AG04449 (cell line): Measurements from ENCODE around the gene PDE11A.

ENCODE experiments used
- CTCF ChIA-PET: fragments of 350-600 bp; formaldehyde crosslinking; extraction: SDS; loops from one replicate; lab custom pipeline; 2021; ENCODE audit warnings: antibody characterized with exemption; lab: Yijun Ruan, JAX
- POLR2A ChIA-PET: fragments of 400-600, 350-600 bp; formaldehyde crosslinking; extraction: SDS; loops from one replicate; lab custom pipeline; 2020; ENCODE audit warnings: antibody characterized with exemption, inconsistent platforms; lab: Yijun Ruan, JAX
- DNase-seq: peaks from one replicate; pipeline ENCODE4 v3.0.0-alpha.2; 2010; ENCODE audit warnings: low read depth, low spot score
- H3K4me3 ChIP-seq: 2 replicates; pipeline ENCODE4 v1.5.1; 2011; ENCODE audit warnings: low read depth, mild to moderate bottlenecking, control low read depth, low read length
- TF ChIP-seq, protein P1 (sequence below): IDR thresholded peaks from one replicate; pipeline ENCODE4 v1.5.1; 2011; ENCODE audit warnings: mild to moderate bottlenecking, moderate library complexity, low read length, control low read depth, inconsistent platforms; ENCODE audit not compliant: insufficient read depth; ENCODE audit errors: missing control alignments

Gene PDE11A

DNA sequence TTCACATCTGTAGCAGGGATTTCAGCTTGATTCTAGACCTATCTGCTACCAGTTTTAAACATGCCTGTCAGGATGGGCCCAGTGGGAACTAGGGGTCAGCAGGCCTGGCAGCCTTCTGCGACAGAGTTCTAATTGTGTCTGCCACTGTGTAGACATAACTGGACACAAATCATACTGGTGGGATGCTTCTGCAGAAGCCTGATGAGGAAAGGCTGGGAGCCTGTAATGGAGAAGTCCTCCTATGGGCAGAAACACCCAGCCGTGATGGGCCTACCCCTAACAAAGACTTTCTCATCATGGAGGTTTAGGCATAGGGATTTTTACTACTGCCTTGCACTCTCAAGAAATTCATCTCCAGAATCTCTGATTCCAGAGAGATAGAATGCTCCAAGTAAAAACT lies 166.9 kb downstream of the PDE11A start:
- POLR2A ChIA-PET, result no interaction called here
- no peak for DNase-seq
- CTCF ChIA-PET, result interaction anchor here (1.0 to 1.8 kb wide), 8 partner anchors 9 to 163 kb away, joined by 3 to 6 read pairs (median 3); no protein-coding TSS in a partner anchor
- no peak overlapping the region for H3K4me3 ChIP-seq
- TF ChIP-seq, protein P1, sequence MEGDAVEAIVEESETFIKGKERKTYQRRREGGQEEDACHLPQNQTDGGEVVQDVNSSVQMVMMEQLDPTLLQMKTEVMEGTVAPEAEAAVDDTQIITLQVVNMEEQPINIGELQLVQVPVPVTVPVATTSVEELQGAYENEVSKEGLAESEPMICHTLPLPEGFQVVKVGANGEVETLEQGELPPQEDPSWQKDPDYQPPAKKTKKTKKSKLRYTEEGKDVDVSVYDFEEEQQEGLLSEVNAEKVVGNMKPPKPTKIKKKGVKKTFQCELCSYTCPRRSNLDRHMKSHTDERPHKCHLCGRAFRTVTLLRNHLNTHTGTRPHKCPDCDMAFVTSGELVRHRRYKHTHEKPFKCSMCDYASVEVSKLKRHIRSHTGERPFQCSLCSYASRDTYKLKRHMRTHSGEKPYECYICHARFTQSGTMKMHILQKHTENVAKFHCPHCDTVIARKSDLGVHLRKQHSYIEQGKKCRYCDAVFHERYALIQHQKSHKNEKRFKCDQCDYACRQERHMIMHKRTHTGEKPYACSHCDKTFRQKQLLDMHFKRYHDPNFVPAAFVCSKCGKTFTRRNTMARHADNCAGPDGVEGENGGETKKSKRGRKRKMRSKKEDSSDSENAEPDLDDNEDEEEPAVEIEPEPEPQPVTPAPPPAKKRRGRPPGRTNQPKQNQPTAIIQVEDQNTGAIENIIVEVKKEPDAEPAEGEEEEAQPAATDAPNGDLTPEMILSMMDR, result no peak

DNA sequence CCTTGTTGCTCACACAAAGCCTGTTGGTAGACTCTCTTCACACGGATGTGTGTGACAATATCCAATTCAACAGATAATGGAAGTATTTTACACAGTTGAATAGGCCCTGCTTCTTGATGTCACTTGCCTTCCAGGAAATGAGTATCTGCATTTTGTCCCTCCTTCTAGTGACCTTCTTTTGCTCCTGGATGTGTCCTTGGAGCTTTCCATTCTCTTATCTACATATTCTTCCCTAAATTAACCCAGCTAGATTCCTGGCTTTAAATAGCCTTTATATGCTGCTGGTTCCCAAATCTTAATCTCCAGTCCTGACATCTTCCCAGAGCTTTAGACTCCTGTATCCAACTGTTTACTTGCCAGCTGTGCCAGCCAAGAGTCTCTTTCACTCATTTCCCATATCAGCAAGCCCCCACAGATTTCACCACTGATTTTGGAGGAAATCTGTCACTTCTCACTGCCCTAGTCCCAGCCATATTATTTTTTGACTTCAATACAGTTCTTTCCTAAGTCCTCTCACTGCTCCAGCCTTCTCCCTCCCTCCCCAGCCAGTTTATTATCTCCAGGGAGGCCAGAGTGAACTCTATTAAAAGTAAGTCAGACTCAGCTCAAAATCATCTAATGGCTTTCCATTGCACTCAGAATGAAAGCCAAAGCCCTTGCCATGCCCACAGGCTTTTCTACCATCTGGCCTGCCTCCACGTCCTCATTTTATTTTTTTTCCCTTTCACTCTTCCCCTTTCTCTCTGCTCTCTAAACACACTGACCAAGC lies 170.0 kb downstream of the PDE11A start:
- no peak for DNase-seq
- no peak overlapping the region for H3K4me3 ChIP-seq
- POLR2A ChIA-PET, result no interaction called here
- TF ChIP-seq, protein P1, result no peak
- CTCF ChIA-PET, result interaction anchor here (0.6 to 0.9 kb wide), 2 partner anchors 81 to 194 kb away, joined by 3 read pairs; no protein-coding TSS in a partner anchor

DNA sequence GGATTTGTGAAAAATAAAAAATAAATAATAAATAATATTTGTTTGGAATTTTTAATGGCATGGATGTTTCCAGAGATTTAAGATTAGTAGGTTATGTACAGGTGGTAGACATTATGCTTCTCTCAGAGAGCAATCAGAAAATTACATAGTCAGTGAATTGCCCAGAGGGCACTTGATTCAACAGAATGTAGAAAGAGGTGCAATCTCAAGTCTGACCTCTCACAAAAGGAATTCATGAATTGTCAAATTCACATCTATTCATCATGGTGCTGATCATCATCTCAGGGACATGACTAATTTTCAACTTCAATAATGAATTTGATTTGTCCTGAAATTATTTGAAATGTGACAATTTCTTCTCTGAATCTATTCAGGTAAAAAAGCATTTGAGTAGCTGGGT lies 172.5 kb downstream of the PDE11A start:
- POLR2A ChIA-PET, result no interaction called here
- CTCF ChIA-PET, result no interaction called here
- H3K4me3 ChIP-seq, result no peak overlapping the region
- no peak for DNase-seq
- TF ChIP-seq, protein P1, result no peak

DNA sequence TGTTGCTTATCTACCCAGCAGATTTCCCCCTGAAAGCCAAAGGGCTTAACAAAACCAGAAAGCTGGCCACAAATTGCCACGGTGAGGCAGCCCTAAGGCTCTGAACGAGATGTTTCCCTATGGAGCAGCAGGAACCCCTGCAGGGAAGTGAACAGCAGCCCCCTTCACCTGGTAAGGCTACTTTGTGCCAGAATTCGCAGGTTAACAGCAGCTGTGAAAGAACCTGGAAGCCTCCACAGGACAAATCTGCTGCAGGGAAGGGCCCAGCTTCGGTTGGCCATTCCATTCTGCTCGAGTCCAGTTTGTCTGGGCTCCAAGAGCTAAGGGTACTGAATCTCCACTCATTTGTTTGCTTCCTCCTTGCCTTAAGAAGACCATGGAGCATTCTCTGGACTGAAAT lies 175.3 kb downstream of the PDE11A start:
- CTCF ChIA-PET, result interaction anchor here (1.5 to 2.4 kb wide), 3 partner anchors 8 to 11 kb away, joined by 4 to 9 read pairs (median 7); no protein-coding TSS in a partner anchor
- TF ChIP-seq, protein P1, result no peak
- DNase-seq, result no peak
- no peak overlapping the region for H3K4me3 ChIP-seq
- POLR2A ChIA-PET, result no interaction called here

DNA sequence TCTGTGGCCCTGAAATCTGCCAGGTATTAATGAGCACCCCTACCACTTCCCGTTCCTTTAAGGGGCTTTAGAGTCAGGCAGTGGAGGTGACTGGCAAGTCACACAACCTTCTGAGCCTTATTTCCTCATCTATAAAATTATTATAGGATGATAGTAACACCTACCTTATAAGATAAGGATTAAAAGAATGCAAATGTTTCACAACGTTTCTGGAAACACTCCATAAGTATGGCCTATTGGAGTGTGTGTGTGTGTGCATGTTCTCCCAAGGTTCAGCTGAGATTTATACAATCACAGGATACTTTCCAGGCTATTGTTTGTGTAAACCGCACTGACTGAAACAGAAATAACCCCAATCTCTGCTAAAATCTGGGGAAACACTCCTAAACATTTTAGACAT lies 176.0 kb downstream of the PDE11A start:
- ChIA-PET POLR2A (no interaction called here), CTCF (interaction anchor here (1.5 kb wide), 1 partner anchor 9 kb away, joined by 4 read pairs; no protein-coding TSS in a partner anchor)
- TF ChIP-seq, protein P1, result no peak
- H3K4me3 ChIP-seq, result no peak overlapping the region
- no peak for DNase-seq

DNA sequence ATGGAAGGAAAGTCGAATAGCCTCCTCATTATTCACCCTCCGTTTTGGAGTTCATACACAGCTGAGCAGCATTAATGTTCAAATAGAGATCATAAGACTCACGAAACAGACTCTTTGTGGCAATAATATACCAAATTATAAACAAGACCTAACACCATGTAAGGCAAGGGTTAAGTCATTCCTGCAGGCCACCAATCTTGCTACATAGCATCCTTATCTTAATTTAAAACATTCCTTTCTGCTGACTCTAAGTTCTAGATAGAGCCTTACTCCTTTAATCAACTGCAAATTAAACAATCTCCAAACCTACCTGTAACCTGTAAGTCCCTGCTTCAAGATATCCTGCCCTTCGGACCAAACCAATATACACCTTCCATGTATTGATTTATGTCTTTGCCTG lies 178.0 kb downstream of the PDE11A start:
- DNase-seq, result no peak
- POLR2A ChIA-PET, result no interaction called here
- CTCF ChIA-PET, result interaction anchor here (1.2 kb wide), 1 partner anchor 11 kb away, joined by 4 read pairs; no protein-coding TSS in a partner anchor
- no peak overlapping the region for H3K4me3 ChIP-seq
- TF ChIP-seq, protein P1, result no peak
